Testis (tissue), 2 donors: ENCODE measurements around the gene RALGAPA1.

Experiments used
- CTCF ChIP-seq, 3 experiments: fragments of 450-650 bp in 2 of 3; fragments of 200-600 bp in 1 of 3; sonication (generic) in 1 of 3; IDR thresholded peaks; one replicate each; pipeline ENCODE4 v1.5.1; 2016 to 2019; ENCODE audit warnings: antibody characterized with exemption in 3 of 3, mild to moderate bottlenecking in 2 of 3, moderate library complexity in 1 of 3
- POLR2A ChIP-seq: fragments of 450-650 bp; IDR thresholded peaks from one replicate; pipeline ENCODE4 v1.6.1; 2017; ENCODE audit warnings: antibody characterized with exemption, mild to moderate bottlenecking, moderate library complexity

DNA sequence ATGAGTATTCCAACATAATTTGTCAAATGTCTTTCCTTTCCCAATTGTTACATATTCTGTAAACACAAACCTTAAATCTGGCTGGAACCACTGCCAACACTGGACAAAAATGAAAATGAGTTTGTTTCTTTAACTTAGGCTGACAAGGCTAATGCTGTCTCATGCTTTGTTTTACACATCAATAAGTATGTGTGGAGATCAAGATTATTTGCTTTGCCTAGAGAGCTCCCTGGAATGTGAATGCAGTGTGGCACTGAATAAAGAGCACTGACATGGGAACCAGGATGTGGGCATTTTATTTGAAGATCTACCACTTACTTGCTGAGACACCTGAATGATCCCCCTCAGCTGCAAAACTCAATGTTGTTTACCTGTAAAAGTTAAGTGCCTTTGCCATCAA is 61.7 kb downstream of the RALGAPA1 start:
- TF ChIP-seq CTCF (IDR thresholded peaks at IDR 0.05) (no peak), POLR2A (no peak)
